ENCODE results near the gene CEP290.
A peak's percentile ranks its signal among the peaks of the same experiment; 100 is the strongest.
"Not testable (repeated sequence)": the region's sequence is repeated elsewhere in the genome, so short reads cannot be mapped to it uniquely, and the experiment has no call there.

CEP290 gene

DNA sequence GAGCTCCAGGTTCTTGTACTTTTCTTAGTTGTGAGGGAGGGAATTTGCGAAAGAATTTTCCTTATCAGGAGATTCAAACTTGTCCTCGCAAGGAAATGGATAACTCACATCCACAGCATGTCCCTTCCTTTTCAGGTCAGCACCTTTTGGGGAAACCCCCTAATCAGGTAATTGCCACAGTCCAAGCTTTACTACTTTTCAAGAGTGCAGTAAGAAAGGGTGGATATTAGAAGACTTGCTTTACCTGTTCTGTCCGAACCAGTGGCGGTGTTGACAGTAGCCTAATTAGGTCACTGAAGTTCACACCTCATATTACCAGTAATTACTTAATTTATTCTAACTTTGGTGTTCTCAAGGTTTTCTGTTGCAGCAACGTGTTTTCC lies 106.0 kb downstream of the CEP290 start:
- peak overlapping the region; percentile 52 to 84 (median 78); a peak in 21 of 22 replicates for H3K27ac ChIP-seq
- H3K4me1 ChIP-seq: peaks cover 19 to 31% (median 22%) of the 10 kb centered on the region in 10 experiments
- peak overlapping the region; percentile 78 to 93 (median 87) for H3K9ac ChIP-seq
- H3K9me3 ChIP-seq (replicated peaks in 1 of 11): peaks cover 11 to 16% (median 13%) of the 10 kb centered on the region in 11 experiments; a peak in 20 of 22 replicates
- peaks cover 0 to 40% (median 7%) of the 10 kb centered on the region in 11 experiments; a peak in 12 of 22 replicates for H3K36me3 ChIP-seq
- peak overlapping the region; percentile 70 to 98 (median 86) for H3K4me3 ChIP-seq
- H3K27me3 ChIP-seq: no peaks in the 10 kb centered on the region
- H4K20me1 ChIP-seq: peaks cover 0 to 52% (median 26%) of the 10 kb centered on the region in 11 experiments; a peak in 14 of 22 replicates
- peak overlapping the region; percentile 84 to 95 (median 91) for H3K4me2 ChIP-seq
- TF ChIP-seq Cebpa-rat (IDR thresholded peaks at IDR 0.05): no peak

DNA sequence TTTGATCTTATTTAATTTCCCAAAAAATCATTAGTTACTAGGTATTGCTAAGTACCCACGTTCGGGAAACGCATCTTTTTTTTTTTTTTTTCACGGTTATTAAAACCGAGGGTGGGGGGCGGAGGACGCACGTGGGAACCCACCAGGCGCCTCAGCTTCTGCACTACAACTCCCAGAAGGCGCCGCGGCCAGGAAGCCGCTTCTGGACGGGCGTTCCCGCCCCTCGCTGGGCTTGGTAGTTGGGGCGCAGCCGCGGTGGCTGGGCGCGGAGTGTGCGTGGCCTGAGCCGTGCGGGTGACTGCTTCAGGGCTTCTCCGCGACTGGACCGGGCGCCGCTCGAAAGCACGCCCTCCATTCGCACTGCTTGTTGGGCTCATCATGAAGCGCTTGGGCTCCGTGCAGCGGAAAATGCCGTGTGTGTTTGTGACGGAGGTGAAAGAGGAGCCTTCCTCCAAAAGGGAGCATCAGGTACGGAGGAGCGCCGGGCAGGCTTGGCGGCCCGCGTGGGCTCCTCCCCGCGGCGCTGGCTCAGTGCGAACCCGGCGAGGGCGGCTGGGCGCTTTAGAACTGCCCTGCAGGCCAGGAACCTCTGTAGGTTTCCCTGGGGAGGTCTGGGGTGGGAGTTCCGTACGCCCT lies 106.5 kb downstream of the CEP290 start:
- Histone ChIP-seq H3K27ac (peak overlapping the region; percentile 52 to 84 (median 78); a peak in 21 of 22 replicates), H3K9ac (peak overlapping the region; percentile 78 to 93 (median 87)), H3K27me3 (no peaks in the 10 kb centered on the region), H3K36me3 (peaks cover 0 to 34% (median 2%) of the 10 kb centered on the region in 11 experiments; a peak in 10 of 22 replicates), H3K4me1 (peaks cover 19 to 31% (median 22%) of the 10 kb centered on the region in 10 experiments), H3K4me3 (peak overlapping the region; percentile 70 to 98 (median 86)), H3K9me3 (replicated peaks in 1 of 11) (peaks cover 15 to 21% (median 17%) of the 10 kb centered on the region in 11 experiments; a peak in 20 of 22 replicates), H4K20me1 (peaks cover 0 to 47% (median 21%) of the 10 kb centered on the region in 11 experiments; a peak in 13 of 22 replicates), H3K4me2 (peak overlapping the region; percentile 84 to 95 (median 91))
- TF ChIP-seq Cebpa-rat (IDR thresholded peaks at IDR 0.05): no peak

DNA sequence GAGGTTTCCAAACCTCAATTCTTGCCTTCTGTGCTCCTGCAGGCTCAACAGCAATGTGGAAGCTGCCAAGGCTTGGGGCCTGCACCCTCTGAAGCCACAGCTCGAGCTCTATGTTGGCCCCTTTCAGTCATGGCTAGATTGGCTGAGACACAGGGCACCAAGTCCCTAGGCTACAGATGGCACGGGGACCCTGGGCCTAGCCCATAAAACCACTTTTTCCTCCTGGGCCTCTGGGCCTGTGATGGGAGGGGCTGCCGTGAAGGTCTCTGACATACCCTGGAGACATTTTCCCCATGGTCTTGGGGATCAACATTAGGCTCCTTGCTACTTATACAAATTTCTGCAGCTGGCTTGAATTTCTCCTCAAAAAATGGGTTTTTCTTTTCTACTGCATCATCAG lies 110.7 kb downstream of the CEP290 start:
- H3K27me3 ChIP-seq, H3K4me1 ChIP-seq, H3K36me3 ChIP-seq, H4K20me1 ChIP-seq, H3K9ac ChIP-seq, H3K4me3 ChIP-seq, H3K4me2 ChIP-seq, H3K27ac ChIP-seq: not testable (repeated sequence)
- H3K9me3 ChIP-seq (replicated peaks in 1 of 11): peaks cover 15 to 21% (median 17%) of the 10 kb centered on the region in 11 experiments; a peak in 20 of 22 replicates

DNA sequence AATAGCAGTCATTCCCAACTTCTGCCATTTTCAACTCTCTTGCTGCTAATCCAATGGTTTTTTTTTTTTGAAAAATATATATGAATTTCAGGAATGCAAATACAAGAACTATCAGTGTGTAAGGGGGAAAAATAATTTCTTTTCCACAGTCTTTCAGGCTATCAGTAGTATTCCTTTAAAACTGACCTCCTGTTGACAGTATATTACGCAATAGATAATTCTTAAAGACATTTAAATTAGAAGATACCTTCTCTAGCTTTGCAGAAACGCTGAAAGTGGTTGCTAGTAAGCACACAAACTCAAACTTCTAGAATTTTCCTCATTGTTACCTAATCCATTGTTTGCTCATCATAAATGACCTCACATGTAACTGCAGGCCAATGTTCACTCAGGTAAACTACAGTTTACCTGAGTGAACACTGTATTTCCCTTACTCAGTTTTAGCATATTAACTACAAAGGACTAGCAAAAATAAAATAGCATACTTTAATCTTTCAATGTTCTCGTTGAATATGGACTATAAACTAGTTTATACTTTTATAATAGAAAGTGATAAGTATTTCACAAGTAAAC lies 112.7 kb downstream of the CEP290 start, which contains the start of gene C12orf50:
Gene C12orf50, minus strand, starts transcription at position 309 of the 573 bp plus-strand sequence. CDS start 2,439 bp downstream, outside the sequence.
- H3K4me3 ChIP-seq: no peak within 1 kb of the TSS
- peaks cover 15 to 21% (median 17%) of the 10 kb centered on the region in 11 experiments; a peak in 20 of 22 replicates for H3K9me3 ChIP-seq (replicated peaks in 1 of 11)
- peak in 5 of 11 experiments; percentile 39 to 93 (median 63); a peak in 8 of 22 replicates for TF ChIP-seq Cebpa-rat (IDR thresholded peaks at IDR 0.05)
- no peaks in the 10 kb centered on the region for H3K36me3 ChIP-seq
- H3K27ac ChIP-seq: no peak within 1 kb of the TSS
- no peaks in the 10 kb centered on the region for H4K20me1 ChIP-seq
- H3K9ac ChIP-seq: no peak within 1 kb of the TSS
- H3K4me1 ChIP-seq: no peaks in the 10 kb centered on the region
- H3K4me2 ChIP-seq: no peak within 1 kb of the TSS
- H3K27me3 ChIP-seq: no peaks in the 10 kb centered on the region

DNA sequence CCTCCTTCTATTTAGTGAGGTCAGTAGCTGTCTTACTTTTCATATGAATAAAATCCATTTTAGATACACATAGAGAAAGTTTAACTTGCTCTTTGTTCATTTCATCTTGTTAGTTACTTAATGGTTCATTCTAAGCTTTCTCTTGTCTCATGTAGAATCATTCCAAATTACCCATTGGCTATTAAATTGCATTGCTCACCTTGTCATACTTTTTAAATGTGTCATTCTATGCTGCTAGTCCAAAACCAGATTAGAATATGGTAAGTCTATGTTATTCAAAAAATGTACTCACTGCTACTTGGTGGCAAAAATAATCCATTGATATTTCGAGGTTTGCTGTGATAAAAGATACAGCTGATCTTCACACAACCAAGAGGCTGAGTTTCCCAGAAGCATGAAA lies 115.7 kb downstream of the CEP290 start:
- TF ChIP-seq Cebpa-rat (IDR thresholded peaks at IDR 0.05): no peak

DNA sequence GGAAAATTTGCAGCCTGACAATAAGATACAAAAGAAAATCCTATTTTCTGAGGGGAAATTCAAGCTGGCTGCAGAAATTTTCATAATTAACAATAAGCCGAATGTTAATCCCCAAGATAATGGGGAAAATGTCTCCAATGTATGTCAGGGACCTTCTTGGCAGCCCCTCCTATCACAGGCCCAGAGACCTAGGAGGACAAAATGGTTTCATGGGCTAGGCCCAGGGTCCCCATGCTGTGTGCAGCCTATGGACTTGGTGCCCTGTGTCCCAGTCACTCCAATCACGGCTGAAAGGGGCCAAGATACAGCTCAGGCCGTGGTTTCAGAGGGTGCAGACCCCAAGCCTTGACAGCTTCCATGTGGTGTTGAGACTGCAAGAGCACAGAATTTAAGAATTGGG lies 123.9 kb downstream of the CEP290 start:
- no peak overlapping the region for H3K9ac ChIP-seq
- H3K4me3 ChIP-seq: no peak overlapping the region
- no peak overlapping the region for H3K4me2 ChIP-seq
- no peaks in the 10 kb centered on the region for H4K20me1 ChIP-seq
- peaks cover 26 to 38% (median 31%) of the 10 kb centered on the region in 11 experiments for H3K9me3 ChIP-seq (replicated peaks in 1 of 11)
- H3K4me1 ChIP-seq: no peaks in the 10 kb centered on the region
- H3K27me3 ChIP-seq: no peaks in the 10 kb centered on the region
- TF ChIP-seq Cebpa-rat (IDR thresholded peaks at IDR 0.05): no peak
- H3K27ac ChIP-seq: no peak overlapping the region
- H3K36me3 ChIP-seq: peaks cover 0 to 6% (median 0%) of the 10 kb centered on the region in 11 experiments; a peak in 2 of 22 replicates

More for the DNA sequence above, 115.7 kb downstream of the CEP290 start:
- no peak overlapping the region for H3K4me2 ChIP-seq
- H3K27ac ChIP-seq: no peak overlapping the region
- H3K4me3 ChIP-seq: no peak overlapping the region
- no peaks in the 10 kb centered on the region for H3K4me1 ChIP-seq
- H3K9me3 ChIP-seq (replicated peaks in 1 of 11): peaks cover 5 to 11% (median 8%) of the 10 kb centered on the region in 11 experiments; a peak in 19 of 22 replicates
- no peak overlapping the region for H3K9ac ChIP-seq
- H4K20me1 ChIP-seq: no peaks in the 10 kb centered on the region
- no peaks in the 10 kb centered on the region for H3K27me3 ChIP-seq
- H3K36me3 ChIP-seq: no peaks in the 10 kb centered on the region

DNA sequence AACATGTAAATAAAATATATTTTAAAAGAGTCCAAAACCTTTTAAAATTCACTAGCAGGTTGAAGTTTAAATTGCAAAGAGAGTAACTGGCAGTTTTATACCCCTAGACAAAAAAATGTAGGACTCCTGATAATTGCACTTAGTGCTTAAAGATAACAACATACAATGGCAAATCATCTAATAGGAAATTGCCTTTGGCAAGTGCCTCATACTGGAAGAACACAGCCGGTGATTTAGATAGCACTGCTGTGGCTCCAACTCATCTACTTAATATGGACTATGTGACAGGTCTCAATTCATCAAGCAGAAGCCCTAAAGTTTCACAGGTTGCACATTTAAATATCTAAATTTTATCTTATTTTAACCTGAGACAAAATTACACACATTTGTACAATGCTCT lies 126.1 kb downstream of the CEP290 start:
- Histone ChIP-seq H3K4me1 (no peaks in the 10 kb centered on the region), H3K27me3 (no peaks in the 10 kb centered on the region), H3K9me3 (replicated peaks in 1 of 11) (peaks cover 26 to 38% (median 31%) of the 10 kb centered on the region in 11 experiments), H3K4me2 (no peak overlapping the region), H3K9ac (no peak overlapping the region), H3K4me3 (no peak overlapping the region), H4K20me1 (no peaks in the 10 kb centered on the region), H3K36me3 (peaks cover 0 to 6% (median 0%) of the 10 kb centered on the region in 11 experiments; a peak in 2 of 22 replicates), H3K27ac (no peak overlapping the region)
- no peak for TF ChIP-seq Cebpa-rat (IDR thresholded peaks at IDR 0.05)

DNA sequence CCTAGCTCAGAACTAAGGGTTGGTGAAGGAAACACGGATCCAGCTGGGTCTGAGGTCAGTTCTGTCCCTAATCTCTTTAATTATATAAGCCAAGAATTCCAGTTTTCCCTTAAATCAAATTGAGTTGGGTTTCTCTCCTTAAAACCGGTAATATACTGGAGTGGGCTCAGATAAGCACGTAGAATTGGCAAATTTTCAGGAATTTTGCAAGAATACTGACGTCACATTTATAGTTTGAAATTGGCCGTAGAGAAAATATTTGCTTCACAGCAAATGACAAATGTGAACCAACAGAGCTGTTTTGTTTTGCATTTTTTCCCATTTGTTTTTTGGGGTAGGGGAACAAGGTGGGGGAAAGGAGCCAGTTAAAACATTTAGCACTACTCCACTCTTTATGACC lies 130.1 kb downstream of the CEP290 start:
- no peak overlapping the region for H3K9ac ChIP-seq
- H3K27me3 ChIP-seq: no peaks in the 10 kb centered on the region
- no peaks in the 10 kb centered on the region for H3K36me3 ChIP-seq
- no peak overlapping the region for H3K4me3 ChIP-seq
- H4K20me1 ChIP-seq: no peaks in the 10 kb centered on the region
- H3K4me1 ChIP-seq: no peaks in the 10 kb centered on the region
- H3K4me2 ChIP-seq: no peak overlapping the region
- no peak overlapping the region for H3K27ac ChIP-seq
- peaks cover 0 to 4% (median 2%) of the 10 kb centered on the region in 11 experiments; a peak in 12 of 22 replicates for H3K9me3 ChIP-seq (replicated peaks in 1 of 11)
- no peak for TF ChIP-seq Cebpa-rat (IDR thresholded peaks at IDR 0.05)

DNA sequence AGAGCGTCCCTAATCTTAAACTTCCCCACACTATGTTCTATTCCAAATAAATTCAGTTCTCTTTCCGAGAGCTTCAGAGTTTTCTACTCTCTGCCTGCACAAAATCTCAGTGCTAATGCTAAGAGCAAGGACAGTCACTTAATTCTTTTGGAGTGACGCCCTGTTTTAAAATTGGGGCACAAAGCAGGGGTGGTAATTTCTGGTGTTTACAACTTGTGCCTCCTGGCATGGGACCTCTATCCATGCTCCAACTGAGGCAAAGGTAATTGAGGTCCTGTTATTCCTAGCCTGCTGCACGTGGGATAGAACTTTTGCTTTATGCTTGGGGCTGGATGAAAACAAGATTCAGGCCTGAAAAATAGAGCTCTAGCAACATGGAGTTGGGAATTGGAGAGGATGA lies 135.5 kb downstream of the CEP290 start:
- Histone ChIP-seq H3K4me1 (no peaks in the 10 kb centered on the region), H3K36me3 (no peaks in the 10 kb centered on the region), H3K9ac (no peak overlapping the region), H3K27me3 (no peaks in the 10 kb centered on the region), H3K27ac (no peak overlapping the region), H3K4me3 (no peak overlapping the region), H4K20me1 (no peaks in the 10 kb centered on the region), H3K4me2 (no peak overlapping the region), H3K9me3 (replicated peaks in 1 of 11) (peaks cover 0 to 10% (median 5%) of the 10 kb centered on the region in 11 experiments; a peak in 9 of 22 replicates)
- no peak for TF ChIP-seq Cebpa-rat (IDR thresholded peaks at IDR 0.05)

All from BLaER1 treated with 17β-estradiol and CSF1 and Interleukin-3, amounts not matched to agents 10 nM and 100 nM (cell line).